Gastrocnemius medialis (tissue), 4 donors: ENCODE results near the gene LHFPL2. TPM values are rescaled to one million over a fixed set of nuclear protein-coding genes. Genes with fewer than 3 reads are reported as not detected.

Experiments used
- ATAC-seq, 2 donors: fragments of 150-250 bp; one replicate each; pipeline ENCODE4 v1.9.1; 2016
- DNase-seq, 2 donors: peaks; one replicate each; pipeline ENCODE4 v3.0.0-alpha.2; 2019
- H3K27ac ChIP-seq, 4 donors: fragments of 200-600 bp; sonication (generic); 1 replicate in 1 of 4; 2 replicates in 3 of 4; pipeline ENCODE4 v1.5.1; 2016 to 2018; ENCODE audit warnings: mild to moderate bottlenecking in 2 of 4, moderate library complexity in 1 of 4
- H3K27me3 ChIP-seq, 3 donors: fragments of 200-600 bp; sonication (generic) in 2 of 3; 1 replicate in 1 of 3; 2 replicates in 2 of 3; pipeline versions ENCODE4 v1.5.1 to v1.6.0; 2016 to 2019; ENCODE audit warnings: mild to moderate bottlenecking in 1 of 3, moderate library complexity in 1 of 3
- H3K36me3 ChIP-seq, 2 donors: fragments of 200-600 bp; sonication (generic) in 1 of 2; one replicate each; pipeline ENCODE4 v1.5.1; 2017 to 2018
- H3K4me1 ChIP-seq, 2 donors: fragments of 200-600 bp; sonication (generic) in 1 of 2; one replicate each; pipeline ENCODE4 v1.5.1; 2016 to 2017; ENCODE audit warnings: mild to moderate bottlenecking in 2 of 2
- H3K4me3 ChIP-seq, 4 donors: fragments of 200-600 bp; sonication (generic) in 3 of 4; 1 replicate in 1 of 4; 2 replicates in 3 of 4; pipeline ENCODE4 v1.5.1; 2016 to 2019; ENCODE audit warnings: mild to moderate bottlenecking in 2 of 4
- H3K9me3 ChIP-seq, 3 donors: fragments of 200-600 bp; sonication (generic) in 2 of 3; 1 replicate in 1 of 3; 2 replicates in 2 of 3; pipeline ENCODE4 v1.5.1; 2016 to 2019
- POLR2A ChIP-seq, 2 donors: fragments of 450-650 bp; IDR thresholded peaks; one replicate each; pipeline ENCODE4 v1.6.1; 2017; ENCODE audit warnings: antibody characterized with exemption in 2 of 2, mild to moderate bottlenecking in 2 of 2, moderate library complexity in 2 of 2
- in situ Hi-C, 4 donors: fragments of 200-750 bp; cut with MboI; loops; one replicate each; pipeline versions ENCODE4 v1.15.0 to v1.8.0; 2017; ENCODE audit warnings: low sequenced_read_pairs in 4 of 4
- intact Hi-C: fragments of 100-400 bp; cut with DNase I; formaldehyde crosslinking; loops from one replicate; pipeline ENCODE4 v1.15.1; 2023; ENCODE audit warnings: low total_unique reads
- total RNA-seq, 4 donors: library from RNA; depleted of rRNA; stranded (reverse); fragments of >200 nt; gene quantifications; one replicate each; pipeline versions ENCODE4 v1.1.0 to v1.2.3, GENCODE V29; 2016
- TF ChIP-seq, protein P1 (sequence below), 5 experiments: fragments of 450-650 bp in 3 of 5; fragments of 200-600 bp in 2 of 5; sonication (generic) in 2 of 5; IDR thresholded peaks in 4 of 5; conservative IDR thresholded peaks in 1 of 5; 1 replicate in 4 of 5; 2 replicates in 1 of 5; pipeline ENCODE4 v1.5.1; 2016 to 2019; ENCODE audit warnings: antibody characterized with exemption in 5 of 5, mild to moderate bottlenecking in 3 of 5, moderate library complexity in 3 of 5

The LHFPL2 gene
- total RNA-seq, 4 donors from 2014 or later: 3.4 to 4.7 (median 3.5) TPM

DNA sequence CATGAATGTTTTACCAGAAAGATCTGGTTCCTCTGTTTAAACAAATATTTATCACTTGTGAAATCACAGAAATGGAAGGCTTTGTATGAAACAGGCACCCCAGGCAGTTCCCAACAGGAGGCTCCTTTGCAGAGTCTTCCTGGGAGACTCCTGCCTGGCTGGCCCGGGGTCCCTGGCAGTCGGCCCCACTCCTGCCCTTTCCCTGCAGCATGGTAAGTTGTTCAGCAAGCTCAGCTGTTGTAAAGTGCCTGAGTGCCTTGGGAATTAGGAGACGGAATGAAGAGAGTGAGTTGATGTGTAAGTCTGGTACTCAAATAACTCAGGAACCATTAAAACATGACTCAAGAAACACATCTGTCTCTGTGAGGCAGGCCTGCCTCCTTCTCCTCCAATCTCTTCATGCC lies 17.5 kb upstream of the LHFPL2 start:
- Histone ChIP-seq H3K4me3 (no peak overlapping the region), H3K27me3 (no peaks in the 10 kb centered on the region), H3K36me3 (no peaks in the 10 kb centered on the region), H3K9me3 (no peaks in the 10 kb centered on the region), H3K4me1 (no peaks in the 10 kb centered on the region), H3K27ac (no peak overlapping the region)
- ATAC-seq: no peak
- TF ChIP-seq POLR2A (IDR thresholded peaks at IDR 0.05): no peak
- TF ChIP-seq, protein P1, sequence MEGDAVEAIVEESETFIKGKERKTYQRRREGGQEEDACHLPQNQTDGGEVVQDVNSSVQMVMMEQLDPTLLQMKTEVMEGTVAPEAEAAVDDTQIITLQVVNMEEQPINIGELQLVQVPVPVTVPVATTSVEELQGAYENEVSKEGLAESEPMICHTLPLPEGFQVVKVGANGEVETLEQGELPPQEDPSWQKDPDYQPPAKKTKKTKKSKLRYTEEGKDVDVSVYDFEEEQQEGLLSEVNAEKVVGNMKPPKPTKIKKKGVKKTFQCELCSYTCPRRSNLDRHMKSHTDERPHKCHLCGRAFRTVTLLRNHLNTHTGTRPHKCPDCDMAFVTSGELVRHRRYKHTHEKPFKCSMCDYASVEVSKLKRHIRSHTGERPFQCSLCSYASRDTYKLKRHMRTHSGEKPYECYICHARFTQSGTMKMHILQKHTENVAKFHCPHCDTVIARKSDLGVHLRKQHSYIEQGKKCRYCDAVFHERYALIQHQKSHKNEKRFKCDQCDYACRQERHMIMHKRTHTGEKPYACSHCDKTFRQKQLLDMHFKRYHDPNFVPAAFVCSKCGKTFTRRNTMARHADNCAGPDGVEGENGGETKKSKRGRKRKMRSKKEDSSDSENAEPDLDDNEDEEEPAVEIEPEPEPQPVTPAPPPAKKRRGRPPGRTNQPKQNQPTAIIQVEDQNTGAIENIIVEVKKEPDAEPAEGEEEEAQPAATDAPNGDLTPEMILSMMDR (IDR thresholded peaks at IDR 0.05 in 4 of 5, conservative IDR thresholded peaks at IDR 0.05 in 1 of 5): no peak
- DNase-seq: no peak
- in situ Hi-C loops: no loop called here
- intact Hi-C loops: no loop called here

DNA sequence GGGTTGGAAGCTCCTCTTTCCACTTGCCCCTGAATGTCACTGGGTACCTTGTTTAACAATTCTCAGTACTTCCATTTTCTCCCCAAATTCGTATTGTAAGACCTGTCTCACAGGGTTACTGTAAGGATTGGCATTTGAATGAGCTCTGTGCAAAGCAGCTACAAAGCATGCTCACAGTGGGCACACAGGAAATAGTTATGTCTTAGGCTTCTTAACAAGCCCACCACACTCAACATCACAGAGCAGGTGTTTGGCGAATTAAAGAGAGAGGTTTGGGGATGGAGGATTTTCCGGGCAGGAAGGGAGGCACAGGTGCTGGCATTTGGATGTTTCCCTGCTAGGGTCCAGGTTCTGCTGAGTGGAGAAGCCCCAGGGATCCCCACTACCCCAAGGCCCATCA lies 17.0 kb upstream of the LHFPL2 start:
- no peak for TF ChIP-seq POLR2A (IDR thresholded peaks at IDR 0.05)
- TF ChIP-seq, protein P1 (IDR thresholded peaks at IDR 0.05 in 4 of 5, conservative IDR thresholded peaks at IDR 0.05 in 1 of 5): no peak
- no peaks in the 10 kb centered on the region for H3K36me3 ChIP-seq
- H3K27me3 ChIP-seq: no peaks in the 10 kb centered on the region
- ATAC-seq (no peak), DNase-seq (no peak)
- in situ Hi-C loops (no loop called here), intact Hi-C loops (no loop called here)
- H3K4me1 ChIP-seq: no peaks in the 10 kb centered on the region
- no peaks in the 10 kb centered on the region for H3K9me3 ChIP-seq
- H3K27ac ChIP-seq: no peak overlapping the region
- no peak overlapping the region for H3K4me3 ChIP-seq

DNA sequence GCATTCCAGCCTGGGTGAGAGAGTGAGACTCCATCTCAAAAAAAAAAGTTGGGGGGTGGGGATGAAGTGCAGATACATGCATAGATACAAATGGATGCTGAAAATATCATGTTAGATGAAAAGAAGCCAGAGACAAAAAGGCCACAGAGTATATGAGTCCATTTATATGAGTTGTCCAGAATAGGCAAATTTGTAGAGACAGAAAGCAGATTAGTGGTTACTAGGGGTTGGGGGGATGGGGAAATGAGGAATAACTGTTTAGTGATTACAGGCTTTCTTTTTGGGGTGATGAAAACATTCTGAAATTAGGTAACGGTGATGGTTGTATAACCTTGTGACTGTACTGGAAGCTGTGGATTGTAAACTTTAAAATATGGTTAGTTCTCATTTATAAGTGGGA lies 13.8 kb upstream of the LHFPL2 start:
- peaks cover 0 to 5% of the 10 kb centered on the region in 2 donors for H3K4me1 ChIP-seq
- no peak for DNase-seq
- H3K27ac ChIP-seq: no peak overlapping the region
- intact Hi-C loops: no loop called here
- H3K9me3 ChIP-seq: no peaks in the 10 kb centered on the region
- in situ Hi-C loops: no loop called here
- H3K27me3 ChIP-seq: no peaks in the 10 kb centered on the region
- no peaks in the 10 kb centered on the region for H3K36me3 ChIP-seq
- TF ChIP-seq, protein P1 (IDR thresholded peaks at IDR 0.05 in 4 of 5, conservative IDR thresholded peaks at IDR 0.05 in 1 of 5): no peak
- no peak for TF ChIP-seq POLR2A (IDR thresholded peaks at IDR 0.05)
- H3K4me3 ChIP-seq: no peak overlapping the region
- ATAC-seq: no peak

GRCh38 chr5:78661691-78662090 lies 13.1 kb upstream of the LHFPL2 start:
- no peaks in the 10 kb centered on the region for H3K27me3 ChIP-seq
- DNase-seq (no peak), ATAC-seq (no peak)
- H3K4me1 ChIP-seq: peaks cover 0 to 5% of the 10 kb centered on the region in 2 donors
- no peak overlapping the region for H3K4me3 ChIP-seq
- H3K36me3 ChIP-seq: no peaks in the 10 kb centered on the region
- in situ Hi-C loops (no loop called here), intact Hi-C loops (no loop called here)
- H3K27ac ChIP-seq: no peak overlapping the region
- TF ChIP-seq, protein P1 (IDR thresholded peaks at IDR 0.05 in 4 of 5, conservative IDR thresholded peaks at IDR 0.05 in 1 of 5): no peak
- no peak for TF ChIP-seq POLR2A (IDR thresholded peaks at IDR 0.05)
- no peaks in the 10 kb centered on the region for H3K9me3 ChIP-seq

DNA sequence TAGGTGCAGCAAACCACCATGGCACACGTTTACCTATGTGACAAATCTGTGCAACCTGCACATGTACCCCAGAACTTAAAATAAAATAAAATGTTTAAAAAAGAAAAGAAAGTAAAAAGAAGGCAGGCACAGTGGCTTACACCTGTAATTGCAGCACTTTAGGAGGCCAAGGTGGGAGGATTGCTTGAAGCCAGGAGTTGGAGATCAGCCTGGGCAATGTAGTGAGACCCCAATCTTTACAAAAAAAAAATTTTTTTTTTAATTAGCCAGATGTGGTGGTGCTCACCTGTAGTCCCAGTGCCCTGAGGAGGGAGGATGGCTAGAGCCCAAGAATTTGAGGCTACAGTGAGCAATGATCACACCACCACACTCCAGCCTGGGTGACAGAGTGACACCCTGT lies 12.5 kb upstream of the LHFPL2 start:
- in situ Hi-C loops (no loop called here), intact Hi-C loops (no loop called here)
- Histone ChIP-seq H3K27ac (no peak overlapping the region), H3K4me1 (peaks cover 0 to 5% of the 10 kb centered on the region in 2 donors), H3K9me3 (no peaks in the 10 kb centered on the region), H3K27me3 (no peaks in the 10 kb centered on the region), H3K36me3 (no peaks in the 10 kb centered on the region), H3K4me3 (no peak overlapping the region)
- TF ChIP-seq, protein P1 (IDR thresholded peaks at IDR 0.05 in 4 of 5, conservative IDR thresholded peaks at IDR 0.05 in 1 of 5): no peak
- TF ChIP-seq POLR2A (IDR thresholded peaks at IDR 0.05): no peak
- DNase-seq (no peak), ATAC-seq (no peak)
